ENCODE results near the gene EXO5.
A peak's percentile ranks its signal among the peaks of the same experiment; 100 is the strongest.

The EXO5 gene, protein sequence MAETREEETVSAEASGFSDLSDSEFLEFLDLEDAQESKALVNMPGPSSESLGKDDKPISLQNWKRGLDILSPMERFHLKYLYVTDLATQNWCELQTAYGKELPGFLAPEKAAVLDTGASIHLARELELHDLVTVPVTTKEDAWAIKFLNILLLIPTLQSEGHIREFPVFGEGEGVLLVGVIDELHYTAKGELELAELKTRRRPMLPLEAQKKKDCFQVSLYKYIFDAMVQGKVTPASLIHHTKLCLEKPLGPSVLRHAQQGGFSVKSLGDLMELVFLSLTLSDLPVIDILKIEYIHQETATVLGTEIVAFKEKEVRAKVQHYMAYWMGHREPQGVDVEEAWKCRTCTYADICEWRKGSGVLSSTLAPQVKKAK

DNA sequence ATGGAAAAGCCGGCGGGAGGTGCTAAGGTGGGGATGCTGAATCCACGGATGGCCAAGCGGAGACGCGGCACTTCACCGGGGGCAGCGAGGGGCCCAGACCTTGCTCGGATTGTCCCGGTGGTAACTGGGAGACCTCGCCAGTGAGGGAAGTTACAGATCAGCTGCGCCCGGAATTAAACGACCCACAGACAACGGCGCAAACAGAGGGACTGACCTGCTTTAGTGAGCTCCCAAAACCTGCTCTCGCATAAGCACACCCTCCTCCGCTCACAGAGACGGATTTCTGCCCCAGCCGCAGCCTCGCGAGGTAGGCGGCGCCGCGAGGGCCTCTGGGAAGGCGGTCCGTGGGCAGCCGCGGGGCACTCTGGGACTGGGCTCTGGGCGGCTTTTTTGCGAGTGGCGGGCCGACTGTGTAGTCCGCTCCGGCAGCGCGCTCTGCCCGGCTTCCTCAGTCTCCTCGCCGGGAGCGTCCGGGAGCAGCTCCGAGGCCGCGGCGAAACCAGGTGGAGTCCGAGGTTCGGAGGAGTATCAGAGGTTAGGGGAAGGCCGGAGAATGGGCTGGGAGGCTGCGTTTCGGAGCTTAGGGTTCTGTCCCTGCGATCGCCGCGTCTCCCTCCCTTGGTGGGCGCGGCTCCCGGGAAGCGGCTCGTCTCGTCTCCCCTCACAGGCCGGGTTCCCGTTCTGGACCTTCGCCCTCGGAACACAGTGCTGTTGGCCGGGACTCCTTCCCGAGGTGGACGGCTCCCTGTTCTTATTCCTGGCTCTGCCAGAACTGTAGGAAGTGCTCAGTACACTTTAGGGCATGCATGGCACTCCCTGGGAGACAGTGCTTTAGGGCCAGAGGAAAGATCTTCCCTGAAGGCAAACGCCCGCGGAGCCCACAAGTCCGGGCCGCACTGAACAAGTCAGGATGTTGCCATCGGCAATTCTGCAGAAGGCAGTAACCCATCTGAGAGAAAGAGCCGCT is at the start of gene EXO5:
Gene EXO5, plus strand, starts transcription at position 393 of the 967 bp plus-strand sequence. CDS start 5,778 bp downstream, outside the sequence.
- peaks cover 3% of the 10 kb centered on the region; the same call in 1 of the 2 replicates for H3K9me3 ChIP-seq (ENCODE audit: low read depth, low read length)
- TF ChIP-seq POLR2AphosphoS5 (IDR thresholded peaks at IDR 0.05; ENCODE audit: borderline replicate concordance, low read depth, low read length): peak; percentile 97
- TF ChIP-seq EZH2 (IDR thresholded peaks at IDR 0.05): no peak
- no peak for DNase-seq (ENCODE audit: low read depth, low spot score)
- H3K36me3 ChIP-seq (ENCODE audit: insufficient read depth, low read length): peaks cover 25% of the 10 kb centered on the region
- peak within 1 kb of the TSS; percentile 67; the same call in 1 of the 2 replicates for H3K27ac ChIP-seq
- peak within 1 kb of the TSS; percentile 92 for H3K9ac ChIP-seq (ENCODE audit: insufficient read length)
- peak within 1 kb of the TSS; percentile 91 for H3K4me3 ChIP-seq

DNA sequence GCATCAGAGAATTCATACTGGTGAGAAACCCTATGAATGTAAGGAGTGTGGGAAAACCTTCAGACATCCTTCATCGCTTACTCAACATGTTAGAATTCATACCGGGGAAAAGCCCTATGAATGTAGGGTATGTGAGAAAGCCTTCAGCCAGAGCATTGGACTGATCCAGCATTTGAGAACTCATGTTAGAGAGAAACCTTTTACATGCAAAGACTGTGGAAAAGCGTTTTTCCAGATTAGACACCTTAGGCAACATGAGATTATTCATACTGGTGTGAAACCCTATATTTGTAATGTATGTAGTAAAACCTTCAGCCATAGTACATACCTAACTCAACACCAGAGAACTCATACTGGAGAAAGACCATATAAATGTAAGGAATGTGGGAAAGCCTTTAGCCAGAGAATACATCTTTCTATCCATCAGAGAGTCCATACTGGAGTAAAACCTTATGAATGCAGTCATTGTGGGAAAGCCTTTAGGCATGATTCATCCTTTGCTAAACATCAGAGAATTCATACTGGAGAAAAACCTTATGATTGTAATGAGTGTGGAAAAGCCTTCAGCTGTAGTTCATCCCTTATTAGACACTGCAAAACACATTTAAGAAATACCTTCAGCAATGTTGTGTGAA is 45.5 kb upstream of the EXO5 start:
- Histone ChIP-seq H3K4me3 (no peak overlapping the region), H3K9me3 (ENCODE audit: low read depth, low read length) (peaks cover 50% of the 10 kb centered on the region), H3K9ac (ENCODE audit: insufficient read length) (no peak overlapping the region), H3K27ac (no peak overlapping the region), H3K36me3 (ENCODE audit: insufficient read depth, low read length) (peaks cover 51% of the 10 kb centered on the region)
- DNase-seq (ENCODE audit: low read depth, low spot score): no peak
- TF ChIP-seq FOXP2 (optimal IDR thresholded peaks at IDR 0.05; ENCODE audit: control extremely low read depth, extremely low read length, insufficient read depth) (no peak), EZH2 (IDR thresholded peaks at IDR 0.05) (no peak), POLR2AphosphoS5 (IDR thresholded peaks at IDR 0.05; ENCODE audit: borderline replicate concordance, low read depth, low read length) (no peak)

DNA sequence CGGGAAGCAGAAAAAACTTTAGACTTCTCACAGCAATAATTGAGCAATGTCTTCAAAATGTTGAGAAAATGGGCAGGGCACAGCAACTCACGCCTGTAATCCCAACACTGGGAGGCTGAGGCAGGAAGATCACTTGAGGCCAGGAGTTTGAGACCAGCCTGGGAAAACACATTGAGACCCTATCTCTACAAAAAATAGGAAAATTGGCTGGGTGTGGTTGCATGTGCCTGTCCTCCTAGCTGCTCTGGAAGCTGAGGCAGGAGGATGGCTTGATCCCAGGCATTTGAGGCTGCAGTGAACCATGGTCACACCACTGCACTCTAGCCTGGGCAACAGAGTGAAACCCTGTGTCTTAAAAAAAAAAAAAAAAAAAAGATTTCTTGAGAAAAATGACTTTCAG is 39.2 kb upstream of the EXO5 start:
- DNase-seq (ENCODE audit: low read depth, low spot score): no peak
- Histone ChIP-seq H3K36me3 (ENCODE audit: insufficient read depth, low read length) (peaks cover 5% of the 10 kb centered on the region; the same call in 1 of the 2 replicates), H3K9me3 (ENCODE audit: low read depth, low read length) (peaks cover 21% of the 10 kb centered on the region), H3K9ac (ENCODE audit: insufficient read length) (no peak overlapping the region), H3K27ac (no peak overlapping the region), H3K4me3 (no peak overlapping the region)
- no peak for TF ChIP-seq POLR2AphosphoS5 (IDR thresholded peaks at IDR 0.05; ENCODE audit: borderline replicate concordance, low read depth, low read length)
- no peak for TF ChIP-seq FOXP2 (optimal IDR thresholded peaks at IDR 0.05; ENCODE audit: control extremely low read depth, extremely low read length, insufficient read depth)
- TF ChIP-seq EZH2 (IDR thresholded peaks at IDR 0.05): no peak

DNA sequence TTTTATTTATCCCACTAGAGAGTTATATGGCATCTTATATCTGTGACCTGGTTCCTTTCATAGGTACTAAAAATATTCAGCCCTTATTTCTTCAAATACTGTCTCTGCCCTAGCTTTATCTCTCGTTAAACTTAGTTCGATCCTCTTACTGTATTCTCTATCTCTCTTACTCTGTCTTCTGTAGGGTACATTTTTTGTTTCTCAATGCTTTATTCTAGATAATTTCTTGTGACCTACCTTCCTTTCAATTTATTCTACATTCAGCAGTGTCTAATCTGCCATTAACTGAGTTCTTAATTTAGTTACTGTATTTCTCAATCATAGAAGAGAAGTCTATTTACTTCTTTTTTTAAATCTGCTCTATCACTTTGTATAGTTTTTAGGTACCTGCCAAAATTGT is 33.3 kb upstream of the EXO5 start:
- TF ChIP-seq POLR2AphosphoS5 (IDR thresholded peaks at IDR 0.05; ENCODE audit: borderline replicate concordance, low read depth, low read length) (no peak), EZH2 (IDR thresholded peaks at IDR 0.05) (no peak), FOXP2 (optimal IDR thresholded peaks at IDR 0.05; ENCODE audit: control extremely low read depth, extremely low read length, insufficient read depth) (no peak)
- no peak overlapping the region for H3K27ac ChIP-seq
- DNase-seq (ENCODE audit: low read depth, low spot score): no peak
- no peak overlapping the region for H3K4me3 ChIP-seq
- peaks cover 10% of the 10 kb centered on the region; the same call in 1 of the 2 replicates for H3K36me3 ChIP-seq (ENCODE audit: insufficient read depth, low read length)
- no peak overlapping the region for H3K9ac ChIP-seq (ENCODE audit: insufficient read length)
- peaks cover 12% of the 10 kb centered on the region; the same call in 1 of the 2 replicates for H3K9me3 ChIP-seq (ENCODE audit: low read depth, low read length)

DNA sequence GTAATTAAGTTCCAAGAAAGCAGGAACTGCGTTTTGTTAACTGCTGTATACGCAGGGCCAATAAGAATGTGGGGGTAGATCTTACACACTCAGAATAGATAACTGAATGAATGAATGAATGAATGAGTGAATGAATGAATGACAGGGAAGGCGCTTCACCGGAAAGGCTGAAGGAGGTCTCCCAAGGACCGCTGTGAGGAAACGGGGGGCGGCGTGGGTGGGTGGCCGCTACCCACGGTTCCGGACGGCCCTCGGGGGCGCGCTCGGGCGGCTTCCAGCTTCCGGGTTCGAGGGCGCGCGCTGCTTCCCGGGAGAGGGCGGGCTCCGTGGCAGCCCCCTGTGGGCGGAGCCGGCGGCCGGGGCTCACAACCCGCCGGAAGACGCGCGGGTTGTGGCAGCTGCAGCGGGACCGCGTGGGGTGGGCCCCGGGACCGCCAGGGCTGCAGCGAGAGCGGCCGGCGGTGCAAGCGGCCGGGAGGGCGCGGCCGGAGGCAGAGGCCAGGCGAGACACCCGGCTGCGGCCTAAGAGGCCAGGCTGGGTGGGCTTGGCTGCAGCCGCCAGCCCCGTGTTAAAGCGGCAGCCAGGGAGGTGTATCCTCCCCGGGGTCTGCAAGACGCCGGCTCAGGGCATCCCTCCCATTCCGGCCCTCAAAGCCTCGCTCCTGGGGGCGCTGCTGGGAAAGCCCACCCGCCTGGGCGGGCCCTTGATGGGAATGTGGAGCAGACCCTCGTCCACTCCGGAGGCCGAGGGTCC is 31.5 kb upstream of the EXO5 start, which contains the start of gene ZFP69:
Gene ZFP69, plus strand, starts transcription at position 367 of the 754 bp plus-strand sequence. CDS start 2,072 bp downstream, outside the sequence.
- Histone ChIP-seq H3K36me3 (ENCODE audit: insufficient read depth, low read length) (peaks cover 24% of the 10 kb centered on the region), H3K27ac (peak within 1 kb of the TSS; percentile 67; the same call in 1 of the 2 replicates), H3K4me3 (peak within 1 kb of the TSS; percentile 97), H3K9ac (ENCODE audit: insufficient read length) (peak within 1 kb of the TSS; percentile 84), H3K9me3 (ENCODE audit: low read depth, low read length) (peaks cover 10% of the 10 kb centered on the region; the same call in 1 of the 2 replicates)
- TF ChIP-seq EZH2 (IDR thresholded peaks at IDR 0.05): no peak
- no peak for TF ChIP-seq FOXP2 (optimal IDR thresholded peaks at IDR 0.05; ENCODE audit: control extremely low read depth, extremely low read length, insufficient read depth)
- no peak for DNase-seq (ENCODE audit: low read depth, low spot score)

DNA sequence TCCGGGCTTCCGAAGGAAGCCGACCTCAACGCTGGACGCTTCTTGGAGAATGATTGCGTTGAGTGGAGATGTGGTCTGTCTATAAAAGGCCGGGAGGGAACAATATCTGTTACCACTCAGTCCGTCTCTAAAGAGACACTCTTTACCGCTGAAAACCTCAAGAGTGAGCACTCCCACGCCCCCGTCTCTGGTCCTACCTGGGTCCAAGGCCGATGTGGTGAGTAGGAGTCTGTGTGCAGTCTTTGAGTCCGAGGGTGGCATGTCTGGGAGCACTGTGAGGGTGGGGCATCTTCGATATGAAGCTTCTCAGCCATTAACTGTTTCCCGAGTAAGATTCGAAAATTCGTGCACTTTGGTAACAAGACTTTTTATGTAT is 30.9 kb upstream of the EXO5 start:
- H3K9me3 ChIP-seq (ENCODE audit: low read depth, low read length): peaks cover 15% of the 10 kb centered on the region; the same call in 1 of the 2 replicates
- H3K27ac ChIP-seq: no peak overlapping the region

DNA sequence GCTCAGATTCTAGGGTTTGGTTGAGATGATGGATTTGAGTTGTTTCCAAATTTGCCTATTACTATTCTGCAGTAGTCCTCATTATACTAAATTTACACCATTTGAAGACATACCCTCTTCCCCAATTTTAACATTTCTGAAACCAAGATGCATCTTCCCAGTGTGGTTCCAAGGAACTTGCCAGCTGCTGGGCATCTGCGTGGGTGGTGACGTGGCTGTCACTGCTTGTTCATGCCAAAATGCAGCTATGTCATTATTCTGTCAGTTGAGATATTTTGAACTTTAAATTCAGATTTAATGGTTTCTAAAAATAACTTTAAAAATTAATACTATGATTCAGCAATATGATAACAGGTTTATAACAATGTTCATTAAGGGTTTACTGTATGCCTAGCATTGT is 30.3 kb upstream of the EXO5 start:
- peaks cover 33% of the 10 kb centered on the region for H3K36me3 ChIP-seq (ENCODE audit: insufficient read depth, low read length)
- peaks cover 15% of the 10 kb centered on the region; the same call in 1 of the 2 replicates for H3K9me3 ChIP-seq (ENCODE audit: low read depth, low read length)
- H3K9ac ChIP-seq (ENCODE audit: insufficient read length): no peak overlapping the region
- H3K4me3 ChIP-seq: peak overlapping the region; percentile 97
- no peak overlapping the region for H3K27ac ChIP-seq
- DNase-seq (ENCODE audit: low read depth, low spot score): no peak
- no peak for TF ChIP-seq EZH2 (IDR thresholded peaks at IDR 0.05)
- no peak for TF ChIP-seq FOXP2 (optimal IDR thresholded peaks at IDR 0.05; ENCODE audit: control extremely low read depth, extremely low read length, insufficient read depth)
- TF ChIP-seq POLR2AphosphoS5 (IDR thresholded peaks at IDR 0.05; ENCODE audit: borderline replicate concordance, low read depth, low read length): no peak

More for the DNA sequence above, 30.9 kb upstream of the EXO5 start:
- Histone ChIP-seq H3K36me3 (ENCODE audit: insufficient read depth, low read length) (peaks cover 30% of the 10 kb centered on the region), H3K4me3 (peak overlapping the region; percentile 97), H3K9ac (ENCODE audit: insufficient read length) (peak overlapping the region; percentile 84)
- DNase-seq (ENCODE audit: low read depth, low spot score): no peak
- TF ChIP-seq EZH2 (IDR thresholded peaks at IDR 0.05) (no peak), POLR2AphosphoS5 (IDR thresholded peaks at IDR 0.05; ENCODE audit: borderline replicate concordance, low read depth, low read length) (no peak), FOXP2 (optimal IDR thresholded peaks at IDR 0.05; ENCODE audit: control extremely low read depth, extremely low read length, insufficient read depth) (no peak)
